GM21619 (cell line): ENCODE measurements around the gene PSD4.

ENCODE experiments used
- ATAC-seq: cut with Tn5 transposase; IDR thresholded peaks from one replicate; pipeline ENCODE4 v1.9.1; 2021; ENCODE audit not compliant: unreplicated experiment

PSD4 gene

DNA sequence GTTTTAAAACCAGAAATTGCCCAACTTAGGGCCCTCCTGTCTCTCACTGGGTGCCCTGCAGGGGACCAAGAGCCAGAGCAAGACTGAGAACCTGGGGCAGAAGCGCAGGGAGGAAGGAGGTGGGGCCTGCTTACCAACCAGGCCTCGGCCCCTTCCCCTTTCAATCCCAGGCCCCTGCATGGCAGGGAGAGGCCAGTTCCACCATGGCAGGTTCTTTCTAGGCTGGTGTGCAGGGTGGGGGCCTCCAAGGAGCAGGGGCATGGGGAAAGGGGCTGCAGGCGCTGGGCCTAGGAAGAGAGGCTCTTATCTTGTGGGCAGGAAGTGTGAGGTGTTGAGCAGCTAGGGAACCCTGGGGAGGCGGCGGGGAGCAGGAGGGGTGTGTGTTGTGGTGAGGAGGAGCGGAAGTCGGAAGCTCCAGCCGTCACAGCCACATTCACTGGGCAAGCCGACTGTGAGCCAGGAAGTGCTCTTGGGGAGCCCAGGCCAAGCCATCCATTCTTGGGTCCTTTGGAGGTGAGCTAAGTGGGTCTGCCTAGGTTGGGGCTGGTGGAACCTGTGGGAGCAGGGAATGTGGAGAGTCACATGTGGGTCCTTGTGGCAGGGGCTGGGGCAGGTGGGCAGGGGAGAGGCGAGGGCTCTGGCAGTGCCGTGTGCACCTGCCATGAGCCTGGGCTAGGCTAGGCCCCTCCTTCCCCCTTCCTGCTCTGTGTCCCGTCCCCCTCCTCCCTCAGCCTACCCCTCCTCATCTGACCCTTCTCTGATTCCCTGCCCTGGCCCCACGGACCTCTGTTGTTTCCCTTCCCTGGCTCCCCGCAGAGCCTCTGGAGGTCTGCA, at the start of gene PSD4:
TSS of gene PSD4 (plus strand) at position 430 of the 834 bp plus-strand sequence. CDS start 8,486 bp downstream, outside the sequence.
- ATAC-seq: peak; percentile 78

DNA sequence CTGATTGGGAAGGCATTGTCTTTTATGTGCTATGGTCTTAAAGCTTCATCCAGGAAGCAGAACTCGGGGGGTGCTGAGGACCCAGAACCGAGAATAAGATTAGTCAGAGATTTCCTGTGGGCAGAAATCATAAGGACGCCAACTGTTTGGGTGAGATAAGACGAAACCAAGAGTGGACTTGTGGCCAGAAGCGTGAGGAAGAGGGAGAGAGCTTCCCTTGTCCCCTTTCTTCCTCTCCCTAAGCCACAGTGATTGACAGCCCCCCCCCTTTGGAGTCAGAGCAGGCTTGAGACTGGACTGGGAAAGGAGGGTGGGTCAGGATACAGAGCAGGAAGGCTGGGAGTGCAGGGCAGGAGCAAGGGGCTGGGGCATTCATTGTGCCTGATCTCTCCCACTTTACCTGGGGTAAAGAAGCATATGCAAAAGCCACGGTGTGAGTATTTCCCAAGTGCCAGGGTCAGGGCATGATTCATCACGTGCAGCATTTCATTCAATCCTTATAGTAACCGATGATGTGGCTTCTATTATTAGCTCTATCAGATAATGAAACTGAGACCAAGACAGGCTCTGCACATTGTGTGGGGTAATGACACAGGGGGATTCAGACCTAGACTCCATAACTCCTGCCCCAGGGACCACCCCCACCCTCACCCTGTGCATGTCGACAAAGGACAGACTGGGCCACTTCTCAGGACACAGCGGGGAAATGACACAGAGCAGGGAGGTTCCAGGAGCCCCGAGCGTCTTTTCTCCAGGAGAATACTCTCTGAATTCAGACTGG, 49.4 kb upstream of the PSD4 start:
- peak; percentile 50 for ATAC-seq

DNA sequence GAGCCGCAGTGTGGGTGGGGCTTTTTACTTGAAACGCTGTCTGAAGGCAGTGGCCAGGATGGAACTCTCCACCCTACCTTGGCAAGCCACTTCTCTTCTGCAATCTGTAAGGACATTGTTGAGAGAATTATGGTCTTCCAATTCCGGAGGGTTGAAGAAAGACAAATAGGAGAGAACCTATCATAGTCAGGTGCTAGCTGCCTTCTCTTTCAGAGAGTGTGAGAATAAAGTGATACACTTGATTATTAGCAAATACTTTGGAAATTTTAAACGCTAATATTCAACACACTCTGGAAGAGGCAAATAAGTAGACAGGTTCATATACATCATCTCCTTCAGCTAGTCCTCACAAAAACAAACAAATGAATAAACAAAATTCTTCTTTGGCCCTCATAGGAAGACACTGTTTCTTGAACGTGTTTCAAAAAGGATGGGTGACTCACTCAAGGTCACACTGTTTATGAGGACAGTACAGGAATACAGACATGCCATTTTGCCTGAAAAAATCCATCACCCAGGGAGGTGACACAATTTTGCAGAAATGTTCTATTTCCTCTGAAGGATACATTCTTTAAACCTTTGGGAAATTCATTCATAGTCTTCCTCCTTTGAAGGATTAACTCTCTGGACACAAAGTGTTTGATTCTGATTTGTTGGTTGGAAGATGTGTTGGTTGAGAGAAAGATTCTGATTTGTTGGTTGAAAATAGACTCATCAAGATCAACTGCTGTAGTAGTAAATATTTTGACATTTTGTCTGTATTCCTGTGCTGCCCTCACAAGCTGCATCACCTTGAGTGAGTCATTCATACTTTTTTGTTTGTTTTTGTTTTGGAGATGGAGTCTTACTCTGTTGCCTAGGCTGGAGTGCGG, 48.6 kb upstream of the PSD4 start:
- ATAC-seq: no peak

DNA sequence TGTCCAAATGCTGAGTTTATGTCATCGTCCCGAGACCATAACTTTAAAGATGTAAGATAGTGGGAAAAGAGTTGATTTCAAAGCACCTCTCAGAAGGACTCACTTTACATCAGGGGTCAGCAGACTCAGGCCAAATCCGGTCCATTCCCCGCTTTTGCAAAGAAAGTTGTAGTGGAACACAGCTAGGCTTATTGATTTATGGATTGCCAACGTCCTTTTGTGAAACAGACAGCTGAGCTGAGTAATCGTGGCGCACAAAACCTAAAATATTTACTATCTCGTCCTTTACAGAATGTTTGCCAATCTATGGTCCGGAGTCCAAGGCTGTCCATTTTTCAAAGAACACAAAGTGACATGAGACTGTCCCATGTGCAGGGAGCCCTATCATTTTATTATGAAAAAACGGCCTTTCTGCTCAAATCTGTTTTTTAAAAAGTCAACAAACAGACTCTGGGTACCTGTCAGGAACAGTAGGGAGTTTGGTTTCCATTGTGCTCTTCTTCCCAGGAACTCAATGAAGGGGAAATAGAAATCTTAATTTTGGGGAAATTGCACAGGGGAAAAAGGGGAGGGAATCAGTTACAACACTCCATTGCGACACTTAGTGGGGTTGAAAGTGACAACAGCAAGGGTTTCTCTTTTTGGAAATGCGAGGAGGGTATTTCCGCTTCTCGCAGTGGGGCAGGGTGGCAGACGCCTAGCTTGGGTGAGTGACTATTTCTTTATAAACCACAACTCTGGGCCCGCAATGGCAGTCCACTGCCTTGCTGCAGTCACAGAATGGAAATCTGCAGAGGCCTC, 46.7 kb upstream of the PSD4 start, which contains the start of gene IL1RN:
TSS of gene IL1RN (plus strand) at position 754 of the 801 bp plus-strand sequence. CDS start at position 781, 27 bp downstream.
- ATAC-seq: no peak

DNA sequence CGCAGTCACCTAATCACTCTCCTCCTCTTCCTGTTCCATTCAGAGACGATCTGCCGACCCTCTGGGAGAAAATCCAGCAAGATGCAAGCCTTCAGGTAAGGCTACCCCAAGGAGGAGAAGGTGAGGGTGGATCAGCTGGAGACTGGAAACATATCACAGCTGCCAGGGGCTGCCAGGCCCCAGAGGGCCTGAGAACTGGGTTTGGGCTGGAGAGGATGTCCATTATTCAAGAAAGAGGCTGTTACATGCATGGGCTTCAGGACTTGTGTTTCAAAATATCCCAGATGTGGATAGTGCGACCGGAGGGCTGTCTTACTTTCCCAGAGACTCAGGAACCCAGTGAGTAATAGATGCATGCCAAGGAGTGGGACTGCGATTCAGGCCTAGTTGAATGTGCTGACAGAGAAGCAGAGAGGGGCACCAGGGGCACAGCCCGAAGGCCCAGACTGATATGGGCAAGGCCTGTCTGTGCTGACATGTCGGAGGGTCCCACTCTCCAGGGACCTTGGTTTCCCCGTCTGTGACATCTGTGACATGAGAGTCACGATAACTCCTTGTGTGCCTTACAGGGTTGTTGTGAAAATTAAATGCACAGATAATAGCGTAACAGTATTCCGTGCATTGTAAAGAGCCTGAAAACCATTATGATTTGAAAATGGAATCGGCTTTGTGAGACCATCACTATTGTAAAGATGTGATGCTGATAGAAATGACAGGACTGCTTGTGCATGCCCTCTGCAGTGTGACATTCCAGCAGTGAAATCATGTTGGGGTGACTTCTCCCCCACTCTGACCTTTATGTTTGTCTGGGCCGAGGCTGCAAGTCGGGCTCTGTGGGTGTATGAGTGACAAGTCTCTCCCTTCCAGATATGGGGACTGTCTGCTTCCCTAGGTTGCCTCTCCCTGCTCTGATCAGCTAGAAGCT, 45.9 kb upstream of the PSD4 start:
- no peak for ATAC-seq

DNA sequence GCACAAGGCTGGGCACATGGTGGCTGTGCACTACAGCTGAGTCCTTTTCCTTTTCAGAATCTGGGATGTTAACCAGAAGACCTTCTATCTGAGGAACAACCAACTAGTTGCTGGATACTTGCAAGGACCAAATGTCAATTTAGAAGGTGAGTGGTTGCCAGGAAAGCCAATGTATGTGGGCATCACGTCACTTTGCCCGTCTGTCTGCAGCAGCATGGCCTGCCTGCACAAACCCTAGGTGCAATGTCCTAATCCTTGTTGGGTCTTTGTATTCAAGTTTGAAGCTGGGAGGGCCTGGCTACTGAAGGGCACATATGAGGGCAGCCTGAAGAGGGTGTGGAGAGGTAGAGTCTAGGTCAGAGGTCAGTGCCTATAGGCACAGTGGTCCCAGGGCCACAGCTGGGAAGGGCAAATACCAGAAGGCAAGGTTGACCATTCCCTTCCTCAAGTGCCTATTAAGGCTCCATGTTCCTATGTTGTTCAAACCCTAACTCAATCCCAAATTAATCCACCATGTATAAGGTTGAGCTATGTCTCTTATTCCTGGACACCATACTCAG, 44.2 kb upstream of the PSD4 start:
- no peak for ATAC-seq

DNA sequence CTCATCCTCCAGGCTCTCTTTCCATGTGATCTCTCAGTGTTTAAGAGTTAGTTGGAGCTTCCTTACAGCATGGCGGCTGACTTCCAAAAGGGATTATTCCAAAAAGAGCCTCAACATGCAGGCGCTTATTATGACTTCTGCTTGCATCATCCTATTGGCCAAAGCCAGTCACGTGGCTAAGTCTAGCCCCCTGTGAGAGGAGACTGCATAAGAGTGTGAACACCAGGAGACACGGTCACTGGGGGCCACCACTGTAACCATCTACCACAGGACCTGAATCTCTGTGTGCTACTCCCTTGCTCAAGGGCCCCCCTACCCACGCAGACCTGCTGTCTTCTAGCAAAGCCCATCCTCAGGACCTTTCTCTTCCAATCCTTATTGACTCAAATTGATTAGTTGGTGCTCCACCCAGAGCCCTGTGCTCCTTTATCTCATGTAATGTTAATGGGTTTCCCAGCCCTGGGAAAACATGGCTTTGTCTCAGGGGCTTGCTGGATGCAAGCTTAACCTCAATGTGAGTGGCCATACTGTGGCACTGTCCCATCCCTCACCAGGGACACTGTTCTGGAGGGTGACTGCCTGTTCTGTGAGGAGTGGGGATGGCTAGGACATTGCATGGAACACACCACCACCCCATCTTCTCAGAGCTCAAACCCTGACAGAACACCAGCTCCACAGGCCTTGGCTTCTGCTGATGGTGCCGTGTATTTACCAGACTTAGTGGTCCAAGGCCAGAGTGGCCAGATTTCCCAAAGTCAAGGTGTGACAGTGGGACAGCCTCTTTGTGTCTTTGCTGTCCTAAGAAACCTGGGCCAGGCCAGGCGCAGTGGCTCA, 42.2 kb upstream of the PSD4 start:
- no peak for ATAC-seq

DNA sequence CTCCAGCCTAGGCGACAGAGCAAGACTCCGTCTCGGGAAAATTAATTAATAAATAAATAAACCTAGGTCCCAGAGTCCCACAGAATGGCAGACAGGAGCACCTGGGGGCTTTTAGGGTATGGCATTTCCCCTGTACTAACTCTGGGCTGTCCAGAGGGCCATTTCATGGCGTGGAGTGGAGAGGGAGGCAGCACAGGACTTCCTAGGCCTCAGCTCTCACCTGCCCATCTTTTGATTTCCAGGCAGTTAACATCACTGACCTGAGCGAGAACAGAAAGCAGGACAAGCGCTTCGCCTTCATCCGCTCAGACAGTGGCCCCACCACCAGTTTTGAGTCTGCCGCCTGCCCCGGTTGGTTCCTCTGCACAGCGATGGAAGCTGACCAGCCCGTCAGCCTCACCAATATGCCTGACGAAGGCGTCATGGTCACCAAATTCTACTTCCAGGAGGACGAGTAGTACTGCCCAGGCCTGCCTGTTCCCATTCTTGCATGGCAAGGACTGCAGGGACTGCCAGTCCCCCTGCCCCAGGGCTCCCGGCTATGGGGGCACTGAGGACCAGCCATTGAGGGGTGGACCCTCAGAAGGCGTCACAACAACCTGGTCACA, 41.3 kb upstream of the PSD4 start:
- ATAC-seq: no peak

DNA sequence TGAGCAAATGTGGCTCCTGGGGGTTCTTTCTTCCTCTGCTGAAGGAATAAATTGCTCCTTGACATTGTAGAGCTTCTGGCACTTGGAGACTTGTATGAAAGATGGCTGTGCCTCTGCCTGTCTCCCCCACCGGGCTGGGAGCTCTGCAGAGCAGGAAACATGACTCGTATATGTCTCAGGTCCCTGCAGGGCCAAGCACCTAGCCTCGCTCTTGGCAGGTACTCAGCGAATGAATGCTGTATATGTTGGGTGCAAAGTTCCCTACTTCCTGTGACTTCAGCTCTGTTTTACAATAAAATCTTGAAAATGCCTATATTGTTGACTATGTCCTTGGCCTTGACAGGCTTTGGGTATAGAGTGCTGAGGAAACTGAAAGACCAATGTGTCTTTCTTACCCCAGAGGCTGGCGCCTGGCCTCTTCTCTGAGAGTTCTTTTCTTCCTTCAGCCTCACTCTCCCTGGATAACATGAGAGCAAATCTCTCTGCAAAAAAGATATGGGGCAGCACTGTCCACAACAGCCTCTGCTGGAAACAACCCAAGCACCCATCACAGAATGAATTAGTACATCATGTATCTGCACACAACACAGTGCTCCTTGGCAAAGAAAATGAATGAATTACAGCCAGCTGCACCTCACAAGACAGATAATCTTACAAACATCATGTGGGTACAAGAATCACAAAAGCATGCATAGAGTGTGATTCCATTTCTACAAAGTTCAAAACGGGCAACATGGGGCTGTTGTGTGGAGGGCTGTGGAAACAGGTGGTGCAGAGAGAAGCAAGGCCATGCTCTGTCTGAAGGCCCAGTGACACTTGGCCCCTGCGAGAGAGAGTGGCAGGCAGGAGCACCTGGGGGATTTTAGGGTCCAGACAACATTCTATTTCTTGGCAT, 39.8 kb upstream of the PSD4 start:
- ATAC-seq: no peak

DNA sequence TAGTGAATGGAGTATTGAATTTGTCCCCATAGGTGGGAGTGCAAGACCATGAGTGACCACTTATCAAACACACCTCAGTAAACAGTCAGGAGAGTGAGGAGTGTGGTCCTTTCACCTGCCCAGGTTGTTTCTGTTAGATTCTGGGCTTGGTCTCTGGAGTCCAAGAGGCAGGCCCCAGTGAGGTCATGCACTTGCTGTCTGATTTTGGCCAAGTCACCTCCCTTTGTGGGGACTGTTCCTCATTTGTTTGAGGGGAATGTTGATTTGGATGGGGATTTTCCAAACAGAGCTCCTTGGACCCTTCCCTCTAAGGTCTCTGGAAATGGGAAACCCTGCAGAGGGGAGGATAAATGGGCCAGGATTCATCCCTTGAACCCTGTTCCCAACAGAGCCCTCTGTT, 39.1 kb upstream of the PSD4 start:
- no peak for ATAC-seq

DNA sequence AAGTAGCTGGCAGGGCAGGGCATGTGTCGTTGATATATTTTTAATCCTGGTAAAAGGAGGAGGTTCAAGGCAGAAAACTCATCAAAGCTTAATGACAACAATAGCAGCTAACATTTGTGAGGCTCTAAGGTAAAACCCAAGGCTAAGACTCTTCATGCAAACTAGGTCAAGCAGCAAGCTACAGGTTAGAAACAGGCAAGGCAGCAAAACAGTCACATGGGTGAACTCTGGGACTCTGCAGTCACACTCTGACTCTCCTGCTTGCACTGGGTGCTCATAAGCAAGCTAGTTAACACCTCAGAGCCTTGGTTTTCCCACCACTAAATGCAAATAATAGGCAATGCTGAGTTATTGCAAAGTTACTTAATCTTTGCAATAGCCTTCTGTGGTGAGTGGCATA, 38.5 kb upstream of the PSD4 start:
- no peak for ATAC-seq

DNA sequence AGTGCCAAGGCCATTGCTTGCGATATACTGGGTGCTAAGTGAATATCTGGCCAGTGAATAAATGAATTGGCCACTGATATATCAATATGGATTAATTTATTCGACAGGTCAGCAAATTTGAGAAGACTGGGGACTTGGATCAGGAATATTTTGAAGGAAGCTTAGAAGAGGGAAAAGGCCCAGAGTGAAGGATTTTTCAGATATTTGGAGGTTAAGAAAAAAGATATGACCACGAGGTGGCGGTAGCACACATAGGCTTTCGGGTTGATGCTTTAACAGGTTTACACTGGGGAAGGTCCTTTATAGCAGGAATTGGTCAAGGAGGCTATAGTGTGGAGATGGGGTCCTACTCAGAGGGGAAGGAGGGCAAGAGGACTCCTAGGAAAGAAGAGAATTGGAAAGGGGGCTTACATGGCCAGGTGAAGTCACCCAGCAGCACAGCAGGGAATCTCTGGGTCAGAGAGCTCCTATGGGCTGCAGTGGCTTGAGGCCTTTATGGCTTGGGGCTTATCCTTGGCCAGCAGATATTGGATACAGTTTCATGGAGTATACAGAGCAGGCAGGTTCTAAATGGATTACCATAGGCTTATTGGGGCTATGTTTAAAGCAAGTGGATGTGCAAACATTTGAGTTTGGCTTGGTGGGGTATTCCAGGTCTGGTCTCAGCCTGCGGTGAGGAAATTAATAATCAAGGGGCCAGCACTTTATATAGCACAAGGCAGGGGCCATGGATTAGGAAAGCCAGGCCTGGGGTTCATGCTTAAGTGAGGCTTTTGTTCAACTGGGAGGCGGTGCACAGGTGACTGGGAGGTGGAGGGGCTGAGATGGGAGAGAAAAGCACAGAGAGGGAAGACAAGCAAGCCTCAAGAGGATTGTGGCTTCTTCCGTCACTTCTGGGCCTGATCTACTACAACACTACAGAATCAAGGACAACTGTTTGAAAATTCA, 36.7 kb upstream of the PSD4 start:
- ATAC-seq: no peak

DNA sequence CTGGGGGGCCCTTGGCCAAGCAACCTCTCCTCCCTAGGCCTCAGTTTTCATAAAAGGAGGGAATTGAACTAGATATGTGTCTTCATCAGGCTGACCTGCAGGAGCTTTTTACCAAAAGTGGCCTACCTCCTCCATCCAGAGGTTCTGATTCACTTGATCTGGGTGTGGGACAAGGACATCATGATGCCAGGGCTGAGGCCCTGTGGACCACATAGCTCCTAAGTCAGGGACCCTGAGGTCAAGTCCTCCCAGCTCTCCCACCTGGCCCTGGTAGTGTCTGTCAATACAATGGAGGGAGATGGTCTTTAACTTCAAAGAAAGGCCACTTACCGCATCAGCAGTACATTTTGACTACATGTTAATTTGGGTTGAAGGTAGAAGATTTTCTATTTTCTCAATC, 35.9 kb upstream of the PSD4 start:
- no peak for ATAC-seq

DNA sequence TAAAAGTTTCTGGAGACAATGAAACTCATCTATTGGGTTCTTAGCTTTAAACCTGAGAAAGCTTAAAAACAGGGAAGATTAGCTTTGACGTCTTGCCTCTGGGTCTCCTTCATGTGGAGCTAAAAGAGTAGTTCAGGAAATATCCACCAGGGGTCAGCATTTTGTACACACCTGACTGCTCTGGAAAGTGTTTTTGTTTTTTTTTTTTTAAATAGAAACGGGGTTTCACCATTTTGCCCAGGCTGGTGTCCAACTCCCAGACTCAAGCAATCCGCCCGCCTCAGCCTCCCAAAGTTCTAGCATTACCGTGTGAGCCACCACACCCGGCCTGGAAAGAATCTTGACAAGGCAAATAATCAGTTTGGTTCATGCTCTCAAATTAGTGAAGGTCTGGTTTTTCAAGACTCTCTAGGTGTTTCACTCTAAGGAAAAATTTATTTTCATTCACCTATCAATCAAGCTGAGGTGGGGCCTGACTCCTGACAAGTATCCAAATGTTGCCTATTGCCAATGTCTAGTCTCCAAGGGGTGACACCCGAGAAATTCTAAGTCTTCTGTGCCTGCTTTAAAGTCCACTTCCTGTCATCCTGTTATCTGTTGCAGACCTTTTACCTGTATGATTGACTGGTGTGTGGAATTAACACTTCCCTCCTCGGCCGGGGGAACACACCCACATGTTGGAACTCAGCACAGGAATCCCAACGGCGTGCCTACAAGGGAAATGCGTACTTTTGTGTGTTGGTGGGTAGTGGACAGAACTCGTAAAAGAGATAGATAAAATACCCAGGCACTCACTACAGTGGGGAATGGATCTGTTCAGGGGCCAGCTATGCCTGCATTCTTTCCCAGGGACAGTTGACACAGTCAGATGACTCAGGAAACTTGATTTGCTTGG, 35.1 kb upstream of the PSD4 start:
- no peak for ATAC-seq

DNA sequence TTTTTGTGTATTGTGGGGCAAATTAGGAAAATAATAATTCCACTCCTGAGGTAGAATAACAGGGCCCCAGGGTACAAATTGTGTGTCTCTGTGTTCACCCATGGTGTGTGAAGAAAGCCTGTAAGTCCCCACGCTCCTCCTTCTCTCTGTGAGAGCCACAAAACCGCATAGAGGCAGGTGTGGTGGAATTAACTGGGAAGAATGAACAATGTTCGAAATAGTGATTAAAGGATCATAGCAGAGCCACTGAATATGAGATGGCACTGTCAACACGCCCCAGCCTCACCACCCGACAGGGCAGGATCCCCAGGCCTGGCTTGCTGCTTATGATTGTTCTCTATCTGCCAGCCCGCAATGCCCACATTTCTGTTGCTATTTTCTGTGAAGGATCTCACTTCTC, 32.3 kb upstream of the PSD4 start:
- no peak for ATAC-seq
